ENCODE measurements around the gene POFUT1.
"Not testable (repeated sequence)": the region's sequence is repeated elsewhere in the genome, so short reads cannot be mapped to it uniquely, and the experiment has no call there.

Gene POFUT1

GRCh38 chr20:32195581-32195980 lies 12.1 kb upstream of the POFUT1 start:
- Histone ChIP-seq H3K4me1 (ENCODE audit: insufficient read depth, insufficient read length) (peaks cover under 1% of the 10 kb centered on the region), H3K9me3 (ENCODE audit: insufficient read depth, low read length) (no peaks in the 10 kb centered on the region), H3K9ac (ENCODE audit: insufficient read length, low read depth) (no peak overlapping the region), H3K27me3 (ENCODE audit: insufficient read depth, insufficient read length) (no peaks in the 10 kb centered on the region), H3K36me3 (ENCODE audit: insufficient read depth, insufficient read length, low read length) (peaks cover 80% of the 10 kb centered on the region), H3K4me3 (ENCODE audit: insufficient read length, low read depth) (no peak overlapping the region)
- TF ChIP-seq YY1 (IDR thresholded peaks at IDR 0.05; ENCODE audit: insufficient read depth, insufficient read length) (no peak), ZNF274 (IDR thresholded peaks at IDR 0.05; ENCODE audit: low read depth, low read length) (no peak), SUZ12 (IDR thresholded peaks at IDR 0.05; ENCODE audit: extremely low read depth, insufficient read depth, insufficient read length) (no peak)
- no peak for DNase-seq (ENCODE audit: low read depth, low spot score)

DNA sequence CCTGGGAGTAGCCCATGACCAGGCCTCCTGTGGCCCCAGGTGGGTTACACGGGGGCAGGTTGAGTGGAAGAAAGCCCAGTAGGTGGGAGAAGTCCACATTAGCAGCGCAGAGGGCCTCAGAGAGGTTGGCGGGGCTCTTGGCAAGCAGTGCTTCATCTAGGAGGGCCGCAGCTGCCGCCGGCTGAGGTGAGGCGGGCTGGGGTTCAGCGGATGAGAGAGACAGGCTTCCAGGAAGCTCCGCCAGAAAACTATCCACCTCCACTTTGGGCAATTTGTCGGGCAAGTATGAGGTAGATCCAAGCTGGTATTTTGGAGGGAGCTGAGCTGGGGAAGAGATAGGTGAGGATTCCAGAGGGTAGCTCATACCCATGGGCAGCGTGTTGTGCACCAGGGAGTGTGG lies 11.1 kb upstream of the POFUT1 start:
- peaks cover 85% of the 10 kb centered on the region for H3K36me3 ChIP-seq (ENCODE audit: insufficient read depth, insufficient read length, low read length)
- not testable (repeated sequence) for H3K4me3 ChIP-seq (ENCODE audit: insufficient read length, low read depth); H3K27me3 ChIP-seq (ENCODE audit: insufficient read depth, insufficient read length); DNase-seq (ENCODE audit: low read depth, low spot score); H3K9me3 ChIP-seq (ENCODE audit: insufficient read depth, low read length); H3K9ac ChIP-seq (ENCODE audit: insufficient read length, low read depth); H3K4me1 ChIP-seq (ENCODE audit: insufficient read depth, insufficient read length)

- not testable (repeated sequence) for H3K4me1 ChIP-seq (ENCODE audit: insufficient read depth, insufficient read length); DNase-seq (ENCODE audit: low read depth, low spot score); H3K27me3 ChIP-seq (ENCODE audit: insufficient read depth, insufficient read length); H3K9ac ChIP-seq (ENCODE audit: insufficient read length, low read depth); H3K4me3 ChIP-seq (ENCODE audit: insufficient read length, low read depth); H3K9me3 ChIP-seq (ENCODE audit: insufficient read depth, low read length)
- H3K36me3 ChIP-seq (ENCODE audit: insufficient read depth, insufficient read length, low read length), result peaks cover 86% of the 10 kb centered on the region
Observed at GRCh38 chr20:32197136-32197535, 10.5 kb upstream of the POFUT1 start.

- Histone ChIP-seq H3K9me3 (ENCODE audit: insufficient read depth, low read length) (no peaks in the 10 kb centered on the region), H3K9ac (ENCODE audit: insufficient read length, low read depth) (no peak overlapping the region), H3K4me1 (ENCODE audit: insufficient read depth, insufficient read length) (peaks cover 2% of the 10 kb centered on the region), H3K27me3 (ENCODE audit: insufficient read depth, insufficient read length) (no peaks in the 10 kb centered on the region), H3K4me3 (ENCODE audit: insufficient read length, low read depth) (no peak overlapping the region), H3K36me3 (ENCODE audit: insufficient read depth, insufficient read length, low read length) (peaks cover 91% of the 10 kb centered on the region)
- TF ChIP-seq ZNF274 (IDR thresholded peaks at IDR 0.05; ENCODE audit: low read depth, low read length), result no peak
- TF ChIP-seq YY1 (IDR thresholded peaks at IDR 0.05; ENCODE audit: insufficient read depth, insufficient read length), result no peak
- TF ChIP-seq SUZ12 (IDR thresholded peaks at IDR 0.05; ENCODE audit: extremely low read depth, insufficient read depth, insufficient read length), result no peak
- no peak for DNase-seq (ENCODE audit: low read depth, low spot score)
Observed at GRCh38 chr20:32199006-32199405, 8.7 kb upstream of the POFUT1 start.

GRCh38 chr20:32201296-32201976 lies 6.2 kb upstream of the POFUT1 start:
- Histone ChIP-seq H3K9me3 (ENCODE audit: insufficient read depth, low read length) (no peaks in the 10 kb centered on the region), H3K9ac (ENCODE audit: insufficient read length, low read depth) (no peak overlapping the region), H3K36me3 (ENCODE audit: insufficient read depth, insufficient read length, low read length) (peaks cover 81% of the 10 kb centered on the region), H3K4me3 (ENCODE audit: insufficient read length, low read depth) (no peak overlapping the region), H3K4me1 (ENCODE audit: insufficient read depth, insufficient read length) (peaks cover 2% of the 10 kb centered on the region), H3K27me3 (ENCODE audit: insufficient read depth, insufficient read length) (no peaks in the 10 kb centered on the region)
- no peak for DNase-seq (ENCODE audit: low read depth, low spot score)
- TF ChIP-seq YY1 (IDR thresholded peaks at IDR 0.05; ENCODE audit: insufficient read depth, insufficient read length) (no peak), ZNF274 (IDR thresholded peaks at IDR 0.05; ENCODE audit: low read depth, low read length) (no peak), SUZ12 (IDR thresholded peaks at IDR 0.05; ENCODE audit: extremely low read depth, insufficient read depth, insufficient read length) (no peak)

- Histone ChIP-seq H3K9ac (ENCODE audit: insufficient read length, low read depth) (no peak overlapping the region), H3K4me1 (ENCODE audit: insufficient read depth, insufficient read length) (peaks cover 2% of the 10 kb centered on the region), H3K27me3 (ENCODE audit: insufficient read depth, insufficient read length) (no peaks in the 10 kb centered on the region), H3K4me3 (ENCODE audit: insufficient read length, low read depth) (no peak overlapping the region), H3K9me3 (ENCODE audit: insufficient read depth, low read length) (no peaks in the 10 kb centered on the region), H3K36me3 (ENCODE audit: insufficient read depth, insufficient read length, low read length) (peaks cover 76% of the 10 kb centered on the region)
- no peak for DNase-seq (ENCODE audit: low read depth, low spot score)
- TF ChIP-seq YY1 (IDR thresholded peaks at IDR 0.05; ENCODE audit: insufficient read depth, insufficient read length), result no peak
- TF ChIP-seq ZNF274 (IDR thresholded peaks at IDR 0.05; ENCODE audit: low read depth, low read length), result no peak
- TF ChIP-seq SUZ12 (IDR thresholded peaks at IDR 0.05; ENCODE audit: extremely low read depth, insufficient read depth, insufficient read length), result no peak
Observed at GRCh38 chr20:32201977-32202363, 5.7 kb upstream of the POFUT1 start.

DNA sequence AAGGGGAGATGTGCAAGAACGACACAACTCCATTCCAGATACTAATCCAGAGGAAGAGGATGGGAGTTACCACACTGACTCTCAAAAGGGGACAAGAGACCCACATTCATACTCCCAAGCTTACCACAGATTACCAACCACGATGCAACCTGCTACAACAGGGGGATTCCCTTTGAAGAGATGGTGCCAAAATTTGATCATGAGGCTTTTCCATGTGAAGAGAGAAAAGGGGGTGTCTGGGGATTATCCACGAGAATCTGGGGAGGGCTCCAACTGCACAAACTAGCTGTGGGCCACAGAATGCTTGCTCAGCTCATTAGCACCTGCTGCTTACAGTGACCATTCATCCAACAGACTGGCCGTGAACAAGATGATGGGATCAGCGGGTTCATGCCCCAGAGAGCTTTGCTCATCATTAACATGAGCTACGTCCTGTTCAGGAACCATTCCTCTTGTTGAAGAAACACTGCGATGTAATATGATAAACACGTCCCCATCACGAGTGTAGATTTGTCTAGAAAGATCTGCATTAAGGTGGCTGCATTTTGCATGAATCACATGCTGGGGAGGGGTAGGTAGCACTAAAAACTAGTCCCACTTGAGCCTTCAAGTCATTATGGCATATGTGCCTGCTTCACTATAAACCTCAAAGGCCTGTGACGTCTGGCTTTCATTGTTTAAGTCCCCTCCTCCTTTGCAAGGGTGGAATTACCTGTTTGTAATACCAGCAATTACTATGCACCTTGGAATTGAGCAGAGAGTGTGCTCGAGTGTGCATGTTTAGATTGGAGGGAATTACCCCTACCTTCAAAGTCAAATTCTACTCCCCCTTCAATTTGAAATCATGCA lies 4.1 kb upstream of the POFUT1 start:
- peaks cover 62% of the 10 kb centered on the region for H3K36me3 ChIP-seq (ENCODE audit: insufficient read depth, insufficient read length, low read length)
- DNase-seq (ENCODE audit: low read depth, low spot score), result no peak
- peaks cover 2% of the 10 kb centered on the region for H3K4me1 ChIP-seq (ENCODE audit: insufficient read depth, insufficient read length)
- no peaks in the 10 kb centered on the region for H3K27me3 ChIP-seq (ENCODE audit: insufficient read depth, insufficient read length)
- H3K9ac ChIP-seq (ENCODE audit: insufficient read length, low read depth), result no peak overlapping the region
- TF ChIP-seq ZNF274 (IDR thresholded peaks at IDR 0.05; ENCODE audit: low read depth, low read length) (no peak), YY1 (IDR thresholded peaks at IDR 0.05; ENCODE audit: insufficient read depth, insufficient read length) (no peak), SUZ12 (IDR thresholded peaks at IDR 0.05; ENCODE audit: extremely low read depth, insufficient read depth, insufficient read length) (no peak)
- no peaks in the 10 kb centered on the region for H3K9me3 ChIP-seq (ENCODE audit: insufficient read depth, low read length)
- H3K4me3 ChIP-seq (ENCODE audit: insufficient read length, low read depth), result no peak overlapping the region
